GM06990 (cell line): ENCODE data around the gene BEND5.

Experiments used
- DNase-seq: peaks from one replicate; pipeline ENCODE4 v3.0.0-alpha.2; 2011; ENCODE audit not compliant: insufficient read length; ENCODE audit errors: extremely low read depth
- H3K27me3 ChIP-seq: replicated peaks from 2 replicates; pipeline ENCODE4 v1.6.0; 2011; ENCODE audit warnings: low read length; ENCODE audit not compliant: control insufficient read depth, insufficient read depth
- H3K36me3 ChIP-seq: 2 replicates; pipeline ENCODE4 v1.5.1; 2011; ENCODE audit warnings: low read length; ENCODE audit not compliant: control insufficient read depth, insufficient read depth
- H3K4me3 ChIP-seq: replicated peaks from 2 replicates; pipeline ENCODE4 v1.5.1; 2011; ENCODE audit warnings: low read depth, mild to moderate bottlenecking, control low read depth, low read length
- CTCF ChIP-seq: IDR thresholded peaks from 2 replicates; pipeline ENCODE4 v1.5.1; 2011; ENCODE audit warnings: low read length, control low read depth, mild to moderate bottlenecking, inconsistent platforms; ENCODE audit not compliant: insufficient read depth, poor library complexity, severe bottlenecking

Gene BEND5

GRCh38 chr1:48720929-48721328 lies 55.8 kb downstream of the BEND5 start:
- no peaks in the 10 kb centered on the region for H3K36me3 ChIP-seq
- TF ChIP-seq CTCF, result no peak
- no peak for DNase-seq
- H3K27me3 ChIP-seq, result no peaks in the 10 kb centered on the region; the same call in none of the 2 replicates
- no peak overlapping the region for H3K4me3 ChIP-seq

DNA sequence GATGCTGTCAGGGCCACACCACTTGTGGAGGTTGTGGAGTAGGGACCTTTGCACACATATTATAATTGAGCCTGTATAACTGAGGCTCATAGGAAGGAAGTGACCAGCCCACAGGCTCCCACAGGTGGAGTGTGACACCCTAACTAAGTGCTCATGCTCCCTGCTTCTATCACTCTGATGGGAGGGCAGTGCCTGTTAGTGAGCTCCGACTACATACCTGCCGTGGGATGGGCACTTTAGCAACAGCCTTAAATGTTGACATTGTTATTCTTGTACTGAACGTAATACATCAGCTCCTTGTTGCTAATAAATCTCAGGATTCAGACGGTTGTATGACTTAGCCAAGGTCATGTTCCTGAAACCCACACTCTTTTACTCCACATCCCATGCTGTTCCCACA lies 58.0 kb downstream of the BEND5 start:
- TF ChIP-seq CTCF, result no peak
- H3K27me3 ChIP-seq, result no peaks in the 10 kb centered on the region; the same call in none of the 2 replicates
- no peaks in the 10 kb centered on the region for H3K36me3 ChIP-seq
- H3K4me3 ChIP-seq, result no peak overlapping the region
- DNase-seq, result no peak

DNA sequence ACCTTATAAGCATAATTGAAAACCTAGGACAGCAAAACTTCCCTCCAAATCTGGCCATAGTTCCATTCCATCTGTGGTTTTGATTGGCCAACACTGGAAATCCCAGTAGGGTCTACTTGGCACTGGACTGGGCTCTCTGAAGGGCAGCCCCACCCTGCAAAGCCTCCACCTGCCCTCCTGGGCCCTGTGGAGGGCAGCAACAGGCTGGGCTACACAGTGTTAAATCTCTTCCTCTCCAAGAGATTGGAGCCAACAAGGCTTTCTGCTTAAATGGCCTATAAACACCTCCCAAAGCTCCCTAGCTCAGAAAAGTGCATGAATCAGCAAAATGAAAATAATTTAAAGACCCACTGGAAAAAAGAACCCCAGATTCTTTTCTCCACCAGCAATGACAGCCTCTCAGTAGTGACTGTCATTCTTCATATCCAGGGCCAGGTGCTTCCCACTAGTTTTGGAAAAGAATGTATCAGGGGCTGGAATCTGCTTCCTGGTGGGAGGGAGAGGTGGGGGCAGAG lies 58.5 kb downstream of the BEND5 start:
- no peaks in the 10 kb centered on the region for H3K36me3 ChIP-seq
- no peak for DNase-seq
- H3K27me3 ChIP-seq, result no peaks in the 10 kb centered on the region; the same call in none of the 2 replicates
- no peak overlapping the region for H3K4me3 ChIP-seq
- no peak for TF ChIP-seq CTCF

GRCh38 chr1:48717082-48717481 lies 59.6 kb downstream of the BEND5 start:
- DNase-seq, result no peak
- Histone ChIP-seq H3K36me3 (no peaks in the 10 kb centered on the region), H3K27me3 (no peaks in the 10 kb centered on the region; the same call in none of the 2 replicates), H3K4me3 (no peak overlapping the region)
- TF ChIP-seq CTCF, result no peak

- DNase-seq, result no peak
- H3K4me3 ChIP-seq, result no peak overlapping the region
- no peaks in the 10 kb centered on the region for H3K36me3 ChIP-seq
- H3K27me3 ChIP-seq, result no peaks in the 10 kb centered on the region; the same call in none of the 2 replicates
- TF ChIP-seq CTCF, result no peak
These were observed 60.8 kb downstream of the BEND5 start for GRCh38 chr1:48715921-48716320.

DNA sequence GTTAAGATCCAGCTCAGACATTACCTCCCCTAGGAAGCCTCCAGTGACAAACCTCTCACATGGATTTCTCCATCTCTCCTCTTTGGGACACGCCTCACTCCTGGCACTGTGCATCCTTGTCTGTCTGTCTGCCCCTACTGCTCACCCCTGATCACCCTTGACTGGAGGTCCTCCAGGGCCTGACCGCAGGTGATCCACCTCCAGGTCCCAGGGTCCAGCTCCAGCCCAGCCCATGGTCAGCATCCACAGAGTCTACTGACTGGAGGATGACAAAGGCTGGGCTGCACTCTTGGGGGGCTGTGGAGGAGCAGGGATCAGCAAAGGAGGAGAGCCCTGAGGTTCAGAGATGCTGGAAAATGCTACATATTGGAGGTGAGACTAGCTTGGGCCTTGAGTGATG lies 65.8 kb downstream of the BEND5 start:
- DNase-seq, result no peak
- no peak for TF ChIP-seq CTCF
- Histone ChIP-seq H3K36me3 (no peaks in the 10 kb centered on the region), H3K4me3 (no peak overlapping the region), H3K27me3 (no peaks in the 10 kb centered on the region; the same call in none of the 2 replicates)
